Activated CD4-positive, CD25-positive, alpha-beta regulatory T cell (primary cell): Measurements from ENCODE around the gene PVALEF.

ENCODE experiments used
- DNase-seq, 4 experiments: peaks; one replicate each; lab custom pipeline; 2025; lab: John Stamatoyannopoulos, UW

Gene PVALEF

GRCh38 chr17:81182596-81182995, 17.3 kb downstream of the PVALEF start:
- no peak for DNase-seq

- no peak for DNase-seq
Observed at GRCh38 chr17:81183316-81183715, 18.0 kb downstream of the PVALEF start.

- DNase-seq, result no peak
Observed at GRCh38 chr17:81183807-81184206, 18.5 kb downstream of the PVALEF start.

DNA sequence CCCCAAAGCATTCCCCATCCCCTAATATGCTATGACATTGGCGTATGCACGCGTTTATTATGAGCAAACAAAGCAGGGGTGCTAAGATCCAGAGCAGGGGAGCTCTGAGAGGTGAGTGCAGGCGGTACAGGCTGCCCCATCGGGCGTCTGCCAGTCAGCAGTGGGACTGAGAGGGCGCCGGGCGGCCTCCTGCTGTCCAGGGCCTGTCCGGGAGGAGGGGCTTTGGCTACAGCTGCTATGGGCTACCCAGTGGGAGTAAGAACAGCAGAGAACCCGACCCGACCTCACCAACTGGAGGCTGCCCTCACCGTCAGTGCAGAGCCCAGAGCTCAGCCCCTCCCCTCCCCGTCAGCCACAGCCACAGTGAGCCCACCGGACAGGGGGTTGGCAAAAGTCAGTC, 19.2 kb downstream of the PVALEF start:
- no peak for DNase-seq

DNA sequence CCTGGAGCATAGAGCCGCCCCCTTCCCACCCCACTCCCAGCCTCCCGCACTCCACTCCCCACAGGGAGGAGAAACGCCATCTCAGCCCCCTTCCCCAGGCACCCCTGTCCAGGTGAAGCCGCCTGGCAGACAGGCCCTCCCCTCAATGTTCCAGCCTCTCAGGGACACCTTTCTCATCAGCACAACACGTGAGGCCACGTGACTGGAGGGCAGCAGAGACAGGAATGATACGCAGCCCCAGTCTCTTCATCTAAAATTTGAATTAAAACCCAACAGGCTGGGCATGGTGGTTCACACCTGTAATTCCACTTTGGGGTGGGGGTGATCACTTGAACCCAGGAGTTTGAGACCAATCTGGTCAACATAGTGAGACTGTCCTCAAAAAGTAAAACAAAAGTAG, 20.9 kb downstream of the PVALEF start:
- DNase-seq, result no peak

DNA sequence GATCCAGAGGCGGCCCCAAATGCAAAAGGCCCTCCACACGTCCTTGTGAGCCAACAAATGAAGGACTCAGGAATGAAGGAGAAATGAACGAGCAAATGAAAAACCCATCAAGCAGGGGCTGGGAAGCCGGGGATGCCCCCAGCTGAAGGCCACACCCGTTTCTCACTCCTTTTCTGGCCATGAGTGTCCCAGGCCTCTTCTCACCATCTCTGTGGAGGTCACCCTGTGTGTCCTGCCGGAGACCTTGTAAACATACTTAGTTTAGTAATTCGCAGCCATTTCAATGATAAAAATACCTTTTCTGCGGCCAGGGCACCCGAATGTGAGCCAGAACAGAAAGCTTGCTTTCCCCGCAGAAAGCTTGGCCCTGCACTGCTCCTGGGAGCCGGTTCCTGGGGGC, 21.8 kb downstream of the PVALEF start:
- no peak for DNase-seq

GRCh38 chr17:81187586-81188490, 22.5 kb downstream of the PVALEF start:
- no peak for DNase-seq

DNA sequence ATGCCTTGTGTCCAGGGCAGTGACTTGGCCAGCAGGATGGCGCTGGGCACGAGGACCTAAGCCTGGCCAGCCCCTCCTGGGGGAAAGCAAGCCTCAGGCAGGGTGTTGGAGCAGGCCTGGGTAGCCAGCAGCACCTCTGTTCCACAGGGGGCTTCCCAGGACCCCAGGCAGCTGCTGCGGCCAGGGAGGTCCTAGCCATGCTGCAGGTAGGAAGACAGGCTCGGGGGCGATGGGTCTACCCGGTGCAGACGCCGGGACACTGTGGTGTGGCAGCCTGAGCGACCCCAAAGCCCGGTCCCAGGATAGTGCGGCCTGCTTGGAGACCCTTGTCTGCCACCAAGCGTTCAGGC, 23.2 kb downstream of the PVALEF start:
- no peak for DNase-seq

GRCh38 chr17:81189016-81189415, 23.7 kb downstream of the PVALEF start:
- no peak for DNase-seq

- no peak for DNase-seq
Observed at GRCh38 chr17:81189670-81190530, 24.6 kb downstream of the PVALEF start.

GRCh38 chr17:81190591-81190990, 25.3 kb downstream of the PVALEF start:
- DNase-seq, result no peak

DNA sequence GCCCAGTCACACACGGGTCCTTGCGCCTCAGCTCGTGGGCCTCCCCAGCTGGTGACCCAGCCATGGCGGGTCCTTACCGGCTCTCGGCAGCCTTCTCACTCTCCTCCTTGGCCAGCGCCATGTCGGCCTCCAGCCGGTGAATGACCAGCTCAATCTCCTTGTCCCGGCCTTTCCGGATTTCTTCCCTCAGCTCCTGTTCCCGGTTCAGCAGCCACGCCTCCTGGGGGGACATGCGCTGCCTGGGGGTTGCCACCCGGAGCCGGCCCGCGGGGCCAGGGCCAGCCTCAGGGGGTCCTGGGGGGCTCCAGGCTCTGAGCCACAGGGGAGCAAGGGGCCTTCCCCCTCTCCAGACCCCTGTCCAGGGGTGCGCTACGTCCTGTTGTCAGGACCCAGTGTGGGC, 25.8 kb downstream of the PVALEF start:
- DNase-seq, result no peak

DNA sequence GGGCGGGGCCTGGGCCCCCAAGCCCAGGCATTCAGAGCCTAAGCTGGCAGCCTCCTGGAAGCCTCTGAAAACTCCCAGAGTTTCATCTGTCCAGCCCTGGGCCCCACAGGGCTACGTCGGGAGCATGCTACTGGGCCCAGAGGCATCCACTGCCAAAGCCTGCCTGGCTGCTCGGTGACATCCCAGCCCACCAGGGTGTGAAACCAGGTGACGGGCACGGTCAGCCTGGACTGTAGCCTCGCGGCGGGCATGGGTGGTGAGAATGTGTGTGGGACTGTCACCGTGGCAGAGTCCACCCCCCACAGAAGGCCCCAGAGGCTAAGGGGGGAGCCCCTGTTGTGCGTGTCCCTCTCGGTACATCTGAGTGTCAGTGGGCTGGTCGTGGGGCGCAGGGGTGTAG, 26.3 kb downstream of the PVALEF start:
- DNase-seq, result no peak

- DNase-seq, result no peak
Observed at GRCh38 chr17:81192386-81193050, 27.2 kb downstream of the PVALEF start.

DNA sequence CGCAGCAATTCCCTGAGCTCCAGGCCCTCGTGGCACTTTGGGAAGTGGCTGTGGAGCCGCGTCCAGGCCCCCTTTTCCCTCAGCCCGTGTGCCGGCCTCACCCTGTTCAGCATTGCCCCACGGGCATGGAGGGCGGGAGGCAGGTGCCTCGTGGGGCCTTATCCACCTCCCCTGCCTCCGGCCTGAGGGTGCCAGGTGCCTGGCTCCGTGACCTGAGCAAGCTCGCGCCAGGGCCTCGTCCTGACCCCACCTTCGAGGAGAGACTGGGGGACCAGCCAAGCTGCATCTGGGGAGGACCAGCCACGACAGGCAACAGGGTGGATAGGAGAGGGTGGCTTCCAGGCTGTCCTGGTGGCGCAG, 27.7 kb downstream of the PVALEF start:
- DNase-seq, result no peak

DNA sequence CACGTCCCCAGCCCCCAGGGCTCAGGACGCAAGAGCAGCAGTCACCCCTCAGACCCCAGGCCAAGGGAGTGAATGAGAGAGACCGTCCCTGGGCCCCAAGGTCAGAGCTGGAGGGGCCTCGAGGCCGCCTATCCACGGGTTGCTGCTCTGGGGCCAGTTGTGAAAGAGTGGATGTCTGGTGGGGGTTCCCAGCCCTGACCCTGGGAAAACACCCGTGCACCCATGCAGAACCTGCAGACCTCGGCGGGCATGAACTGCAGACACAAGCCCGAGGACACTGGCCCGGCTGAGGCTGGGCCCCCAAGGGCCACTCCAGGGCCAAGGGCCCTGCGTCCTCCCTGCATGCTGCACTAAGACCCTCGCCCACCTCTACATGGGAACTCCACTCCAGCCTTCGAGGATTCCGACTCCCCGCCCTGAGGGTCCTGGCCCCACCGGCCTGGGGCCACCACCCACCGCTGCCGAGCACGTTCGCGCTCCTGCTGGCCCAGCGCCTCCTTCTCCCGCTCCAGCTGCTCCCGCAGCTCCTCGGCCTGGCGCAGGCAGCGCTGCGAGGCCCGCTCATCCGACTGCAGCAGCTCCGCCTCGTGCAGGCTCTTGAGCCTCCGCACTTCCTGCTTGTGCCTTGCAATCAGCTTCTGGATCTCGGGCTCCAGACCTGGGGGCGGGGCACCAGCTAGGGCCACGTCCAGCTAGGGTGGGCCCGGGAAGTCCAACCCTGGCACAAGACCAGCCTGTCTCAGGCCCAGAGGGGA, 28.3 kb downstream of the PVALEF start:
- DNase-seq, result no peak

DNA sequence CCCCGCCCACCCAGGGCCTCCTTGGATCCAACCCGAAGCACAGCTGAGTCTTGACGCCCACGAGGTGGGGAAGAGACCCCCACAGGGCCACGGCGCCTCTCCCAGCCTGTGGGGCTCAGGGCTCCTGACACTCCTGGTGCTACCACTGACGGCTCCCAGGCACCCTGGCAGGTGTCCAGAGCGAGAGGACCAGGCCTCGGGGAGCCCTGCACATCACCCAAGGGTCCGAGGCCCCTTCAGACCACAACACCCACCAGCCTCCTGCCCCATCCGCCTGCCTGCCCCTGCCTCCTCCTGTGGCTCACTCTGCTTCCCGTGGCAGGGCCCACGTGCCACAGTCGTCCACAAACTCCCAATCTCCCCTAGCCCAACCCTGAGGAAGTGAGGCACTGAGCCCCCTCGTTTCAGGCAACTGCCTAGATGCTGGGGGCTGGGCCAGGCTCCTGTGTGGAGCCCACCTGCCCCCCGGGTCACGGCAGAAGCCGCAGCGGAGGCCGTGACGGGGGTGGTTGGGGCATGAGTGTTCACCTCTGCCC, 29.0 kb downstream of the PVALEF start:
- DNase-seq, result no peak

DNA sequence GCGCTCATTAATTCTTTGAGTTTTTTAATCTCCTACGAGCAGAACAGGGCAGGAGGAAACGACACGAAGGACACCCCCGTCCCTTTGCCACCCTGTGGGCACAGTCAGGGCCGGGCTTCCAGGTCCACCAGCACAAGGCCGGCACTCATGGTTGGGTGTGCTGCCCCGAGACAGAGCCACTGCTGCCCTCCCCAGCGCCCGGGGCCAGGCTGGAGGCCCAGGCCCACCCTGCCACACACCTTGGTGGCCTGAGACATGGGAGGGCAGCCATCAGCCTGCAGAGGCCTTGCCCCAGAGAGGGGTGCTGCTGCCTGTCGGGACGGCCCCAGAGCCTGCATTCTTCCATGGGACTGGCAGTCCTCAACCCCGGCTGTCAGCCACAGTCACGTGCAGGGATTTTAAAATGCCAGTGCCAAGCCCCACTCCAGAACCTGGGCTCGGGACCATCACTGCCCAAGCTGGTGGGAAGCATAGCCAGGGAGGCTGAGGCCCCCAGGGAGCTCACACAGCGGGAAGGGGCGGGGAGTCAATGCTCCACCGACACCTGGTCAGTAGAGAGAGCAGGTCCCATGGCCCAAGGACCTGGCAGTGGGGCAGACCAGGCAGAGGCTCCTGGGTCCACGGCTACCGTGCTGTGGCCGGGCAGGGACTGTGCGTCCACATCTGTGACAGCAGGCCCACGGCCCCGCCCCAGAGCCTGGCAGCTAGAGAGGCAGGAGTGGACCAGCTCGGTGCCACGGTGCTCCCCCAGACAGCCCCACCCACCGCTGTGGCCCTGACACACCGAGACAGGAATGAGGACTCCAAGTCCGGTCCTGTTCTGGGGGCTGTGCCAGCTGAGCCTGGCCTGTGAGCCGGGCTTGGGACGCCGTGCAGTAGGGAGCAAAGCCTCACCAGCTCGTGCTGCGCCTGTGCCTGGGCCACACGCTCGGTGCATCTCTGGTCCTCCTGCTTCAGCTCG, 29.9 kb downstream of the PVALEF start:
- no peak for DNase-seq

DNA sequence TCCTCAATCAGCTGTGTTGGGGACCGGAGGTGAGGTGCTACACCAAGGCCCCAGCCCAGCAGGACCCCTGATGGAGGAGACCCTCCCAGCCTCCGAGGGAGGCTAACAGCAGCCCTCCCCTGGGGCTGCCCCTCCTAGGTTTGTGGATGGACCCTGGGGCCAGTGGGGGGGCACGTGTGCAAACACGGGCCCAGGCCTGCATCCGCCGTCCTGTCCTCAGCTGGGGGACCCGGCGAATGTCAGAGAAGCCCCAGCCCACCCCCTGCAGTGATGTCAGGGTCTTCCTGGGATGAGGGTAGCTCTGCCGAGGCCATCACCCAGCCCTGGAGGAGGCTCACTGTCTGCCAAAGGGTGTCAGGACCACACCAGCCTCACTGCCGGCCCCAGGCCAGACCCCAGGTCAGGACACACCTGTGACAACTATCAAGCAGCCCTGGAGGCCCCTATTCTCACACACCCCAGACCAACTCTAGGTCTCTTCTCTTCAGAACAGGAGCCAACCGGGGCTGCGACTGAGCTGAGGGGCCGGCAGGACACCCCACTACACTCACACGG, 30.7 kb downstream of the PVALEF start:
- DNase-seq, result no peak
